DOHH2 (cell line): ENCODE data around the gene CABYR.

Source experiments
- CTCF ChIP-seq: fragments of 200-600 bp; sonication (generic); IDR thresholded peaks from one replicate; pipeline ENCODE4 v1.5.1; 2014; ENCODE audit warnings: antibody characterized with exemption, mild to moderate bottlenecking, low read depth, low read length; ENCODE audit not compliant: poor library complexity, severe bottlenecking
- EZH2phosphoT487 ChIP-seq: fragments of 200-600 bp; sonication (generic); IDR thresholded peaks from 2 replicates; pipeline ENCODE4 v1.6.1; 2017; ENCODE audit warnings: borderline replicate concordance, mild to moderate bottlenecking, antibody characterized with exemption, low read length, moderate library complexity, mixed read lengths

- TF ChIP-seq CTCF (no peak), EZH2phosphoT487 (no peak)
These were observed 57.9 kb downstream of the CABYR start for GRCh38 chr18:24196764-24197163.
